Mammary epithelial cell (primary cell): ENCODE measurements around the gene UBA7.
"Not testable (repeated sequence)": the region's sequence is repeated elsewhere in the genome, so short reads cannot be mapped to it uniquely, and the experiment has no call there.

Source experiments
- CTCF ChIP-seq, 2 donors: IDR thresholded peaks in 1 of 2; conservative IDR thresholded peaks in 1 of 2; 2 replicates each; pipeline ENCODE4 v1.5.1; 2011 to 2012; ENCODE audit warnings: inconsistent platforms in 2 of 2, low read length in 2 of 2, mild to moderate bottlenecking in 2 of 2, control low read depth in 1 of 2, low read depth in 1 of 2; ENCODE audit not compliant: insufficient read depth in 1 of 2; ENCODE audit errors: extremely low read depth in 1 of 2
- EZH2 ChIP-seq: IDR thresholded peaks from 2 replicates; pipeline ENCODE4 v1.6.1; 2012; ENCODE audit warnings: low read length, inconsistent platforms, borderline replicate concordance

- not testable (repeated sequence) for TF ChIP-seq EZH2; CTCF (conservative IDR thresholded peaks at IDR 0.05 in 1 of 2, IDR thresholded peaks at IDR 0.05 in 1 of 2; ENCODE audit: extremely low read depth in 1 of 2, insufficient read depth in 1 of 2, low read depth in 1 of 2, low read length in 2 of 2)
These were observed 37.7 kb downstream of the UBA7 start for GRCh38 chr3:49776101-49776500.
